HCT116 (cell line): ENCODE data around the gene TEX11. TPM values are rescaled to one million over a fixed set of nuclear protein-coding genes. Genes with fewer than 3 reads are reported as not detected.

Experiments used
- ATAC-seq: fragments of 200-7000 bp; cut with Tn5 transposase; 2 replicates; pipeline ENCODE4 v1.9.1; 2020; ENCODE audit warnings: mild to moderate bottlenecking, moderate library complexity
- BruUV-seq: library from RNA; stranded (reverse); fragments of 400-500 nt; replicated peaks from 2 replicates; lab custom pipeline; 2021; lab: Mats Ljungman, UMichigan
- CTCF ChIA-PET: fragments of 300-600 bp; sonication (Branson Sonifier 250); formaldehyde crosslinking; loops from one replicate; lab custom pipeline; 2021; ENCODE audit warnings: antibody characterized with exemption; lab: Charles Lee
- POLR2A ChIA-PET: fragments of 300-600, 350-600 bp; sonication (Branson Sonifier 250); formaldehyde crosslinking; loops from one replicate; lab custom pipeline; 2021; ENCODE audit warnings: antibody characterized with exemption; lab: Charles Lee
- RAD21 ChIA-PET, 2 experiments: fragments of 300-600 bp; sonication (Branson Sonifier 250); formaldehyde crosslinking; loops; one replicate each; lab custom pipeline; 2023; ENCODE audit warnings: low total read pairs in 2 of 2; ENCODE audit not compliant: uncharacterized antibody in 2 of 2, unreplicated experiment in 2 of 2, low non-redundant PET in 1 of 2; lab: Charles Lee
- DNase-seq: peaks from one replicate; pipeline ENCODE4 v3.0.0-alpha.2; 2010; ENCODE audit warnings: low read depth, low spot score
- H2AFZ ChIP-seq: fragments of 200-600 bp; shearing (Covaris generic), sonication (generic); 2 replicates; pipeline ENCODE4 v1.6.1; 2017; ENCODE audit warnings: low read depth, mixed run types, mixed read lengths, antibody characterized with exemption, low read length; ENCODE audit not compliant: poor library complexity, severe bottlenecking
- H3K27ac ChIP-seq: 2 replicates; pipeline ENCODE4 v1.5.1; 2012; ENCODE audit warnings: low read depth, low read length
- H3K27me3 ChIP-seq: fragments of 200-600 bp; sonication (generic); 2 replicates; pipeline ENCODE4 v1.6.1; 2016; ENCODE audit warnings: mixed run types, low read length, mixed read lengths; ENCODE audit not compliant: insufficient read depth
- H3K36me3 ChIP-seq, 2 experiments: fragments of 200-500 bp in 1 of 2; fragments of 200-600 bp in 1 of 2; sonication (Bioruptor generic) in 1 of 2; sonication (generic) in 1 of 2; 2 replicates each; pipeline versions ENCODE4 v1.5.1 to v1.6.1; 2014 to 2016; ENCODE audit warnings: low read length in 2 of 2, inconsistent platforms in 1 of 2, mixed read lengths in 1 of 2, mixed run types in 1 of 2; ENCODE audit not compliant: insufficient read depth in 2 of 2, control insufficient read depth in 1 of 2
- H3K4me1 ChIP-seq, 2 experiments: fragments of 200-600 bp in 1 of 2; sonication (generic) in 1 of 2; 2 replicates each; pipeline versions ENCODE4 v1.5.1 to v1.6.1; 2012 to 2017; ENCODE audit warnings: low read length in 2 of 2, inconsistent platforms in 1 of 2, mild to moderate bottlenecking in 1 of 2, mixed read lengths in 1 of 2, mixed run types in 1 of 2, moderate library complexity in 1 of 2; ENCODE audit not compliant: insufficient read depth in 2 of 2, control insufficient read depth in 1 of 2
- H3K4me2 ChIP-seq: fragments of 200-600 bp; sonication (generic); 2 replicates; pipeline ENCODE4 v1.6.1; 2017; ENCODE audit warnings: mixed run types, low read length, mixed read lengths
- H3K4me3 ChIP-seq, 2 experiments: fragments of 200-600 bp in 1 of 2; sonication (generic) in 1 of 2; replicated peaks in 1 of 2; 2 replicates each; pipeline ENCODE4 v1.5.1; 2011 to 2016; ENCODE audit warnings: low read length in 2 of 2, control low read depth in 1 of 2, low read depth in 1 of 2, mild to moderate bottlenecking in 1 of 2, mixed read lengths in 1 of 2, mixed run types in 1 of 2
- H3K79me2 ChIP-seq: fragments of 200-600 bp; sonication (generic); 2 replicates; pipeline ENCODE4 v1.6.1; 2017; ENCODE audit warnings: mild to moderate bottlenecking, mixed run types, low read length, moderate library complexity, mixed read lengths; ENCODE audit not compliant: insufficient read depth
- H3K9ac ChIP-seq: fragments of 200-600 bp; sonication (generic); 2 replicates; pipeline ENCODE4 v1.6.1; 2016; ENCODE audit warnings: low read length, mixed read lengths
- H3K9me2 ChIP-seq: fragments of 200-600 bp; sonication (generic), shearing (Covaris generic); 2 replicates; pipeline ENCODE4 v1.6.1; 2017; ENCODE audit warnings: mixed run types, mild to moderate bottlenecking, moderate library complexity; ENCODE audit not compliant: insufficient read depth
- H3K9me3 ChIP-seq, 2 experiments: fragments of 200-500 bp in 1 of 2; fragments of 200-600 bp in 1 of 2; sonication (Bioruptor generic) in 1 of 2; sonication (generic) in 1 of 2; 2 replicates each; pipeline ENCODE4 v1.6.1; 2014 to 2017; ENCODE audit warnings: low read length in 2 of 2, mixed read lengths in 2 of 2, inconsistent platforms in 1 of 2, low read depth in 1 of 2, mild to moderate bottlenecking in 1 of 2, mixed run types in 1 of 2, moderate library complexity in 1 of 2; ENCODE audit not compliant: control insufficient read depth in 1 of 2, insufficient read depth in 1 of 2
- H4K20me1 ChIP-seq: fragments of 200-600 bp; sonication (generic), shearing (Covaris generic); 2 replicates; pipeline ENCODE4 v1.6.1; 2017; ENCODE audit warnings: mixed run types, mild to moderate bottlenecking, moderate library complexity; ENCODE audit not compliant: insufficient read depth
- CBX3 ChIP-seq: IDR thresholded peaks from 2 replicates; pipeline ENCODE4 v1.6.1; 2012; ENCODE audit warnings: low read depth
- CEBPB ChIP-seq: IDR thresholded peaks from 2 replicates; pipeline ENCODE4 v1.6.1; 2012; ENCODE audit warnings: low read depth
- CTCF ChIP-seq, 3 experiments: fragments of 200-600 bp in 1 of 3; sonication (generic) in 1 of 3; IDR thresholded peaks in 2 of 3; conservative IDR thresholded peaks in 1 of 3; 2 replicates each; pipeline ENCODE4 v1.5.1; 2012 to 2017; ENCODE audit warnings: low read depth in 2 of 3, low read length in 2 of 3, antibody characterized with exemption in 1 of 3, borderline replicate concordance in 1 of 3, control low read depth in 1 of 3, mild to moderate bottlenecking in 1 of 3, mixed read lengths in 1 of 3, mixed run types in 1 of 3, moderate library complexity in 1 of 3; ENCODE audit not compliant: insufficient read depth in 1 of 3
- EGR1 ChIP-seq: IDR thresholded peaks from 2 replicates; pipeline ENCODE4 v1.6.1; 2012; ENCODE audit warnings: low read depth
- ELF1 ChIP-seq: IDR thresholded peaks from 2 replicates; pipeline ENCODE4 v1.6.1; 2012; ENCODE audit warnings: low read depth, borderline replicate concordance
- EZH2phosphoT487 ChIP-seq: fragments of 200-600 bp; IDR thresholded peaks from 2 replicates; pipeline ENCODE4 v1.6.1; 2018; ENCODE audit warnings: antibody characterized with exemption, borderline replicate concordance
- FOSL1 ChIP-seq: IDR thresholded peaks from 2 replicates; pipeline ENCODE4 v1.6.1; 2012; ENCODE audit warnings: low read depth
- JUND ChIP-seq: IDR thresholded peaks from 2 replicates; pipeline ENCODE4 v1.6.1; 2012
- MAX ChIP-seq: IDR thresholded peaks from 2 replicates; pipeline ENCODE4 v1.6.1; 2012
- POLR2AphosphoS5 ChIP-seq: IDR thresholded peaks from 2 replicates; pipeline ENCODE4 v1.6.1; 2011; ENCODE audit warnings: mild to moderate bottlenecking, low read depth, low read length, moderate library complexity
- RAD21 ChIP-seq: IDR thresholded peaks from 2 replicates; pipeline ENCODE4 v1.6.1; 2012; ENCODE audit warnings: low read depth, mild to moderate bottlenecking
- REST ChIP-seq: IDR thresholded peaks from 2 replicates; pipeline ENCODE4 v1.6.1; 2012; ENCODE audit warnings: low read depth
- SP1 ChIP-seq: IDR thresholded peaks from 2 replicates; pipeline ENCODE4 v1.6.1; 2012; ENCODE audit warnings: low read depth
- SRF ChIP-seq: IDR thresholded peaks from 2 replicates; pipeline ENCODE4 v1.6.1; 2012; ENCODE audit warnings: low read depth
- TCF7L2 ChIP-seq: IDR thresholded peaks from 2 replicates; pipeline ENCODE4 v1.7.0; 2011; ENCODE audit warnings: borderline replicate concordance, inconsistent platforms; ENCODE audit not compliant: insufficient read depth, insufficient read length; ENCODE audit errors: extremely low read depth
- YY1 ChIP-seq: IDR thresholded peaks from 2 replicates; pipeline ENCODE4 v1.6.1; 2011; ENCODE audit warnings: low read length, low read depth, moderate library complexity, mild to moderate bottlenecking; ENCODE audit not compliant: insufficient replicate concordance; ENCODE audit errors: extremely low read depth
- ZBTB33 ChIP-seq: IDR thresholded peaks from 2 replicates; pipeline ENCODE4 v1.6.1; 2011; ENCODE audit warnings: mild to moderate bottlenecking, low read length, moderate library complexity; ENCODE audit not compliant: insufficient replicate concordance; ENCODE audit errors: extremely low read depth
- ZFX ChIP-seq: fragments of 450-650 bp; IDR thresholded peaks from 2 replicates; pipeline ENCODE4 v1.6.1; 2017
- ZNF274 ChIP-seq: fragments of 200-500 bp; sonication (Bioruptor generic); IDR thresholded peaks from 2 replicates; pipeline ENCODE4 v1.6.1; 2014; ENCODE audit warnings: mild to moderate bottlenecking, low read depth, low read length, inconsistent platforms
- intact Hi-C: fragments of 100-400 bp; cut with micrococcal nuclease; formaldehyde crosslinking; loops from 2 replicates; pipeline ENCODE4 v1.10.0; 2022
- total RNA-seq: library from RNA; stranded (reverse); gene quantifications from one replicate; pipeline ENCODE4 v1.2.1, GENCODE V29; 2021; ENCODE audit not compliant: unreplicated experiment

TEX11 gene
- total RNA-seq, 1 experiment from 2014 or later, result 0.10 TPM

GRCh38 chrX:70656304-70656703 lies 252.2 kb downstream of the TEX11 start:
- H3K27ac ChIP-seq, result no peak overlapping the region
- H3K36me3 ChIP-seq, result no peaks in the 10 kb centered on the region
- no TSS peak for BruUV-seq
- no peaks in the 10 kb centered on the region for H3K27me3 ChIP-seq
- H3K9me3 ChIP-seq, result no peaks in the 10 kb centered on the region
- intact Hi-C loops, result no loop called here
- H3K9ac ChIP-seq, result no peak overlapping the region
- ATAC-seq (no peak), DNase-seq (no peak)
- no peaks in the 10 kb centered on the region for H3K4me1 ChIP-seq
- no peaks in the 10 kb centered on the region for H3K9me2 ChIP-seq
- no peaks in the 10 kb centered on the region for H4K20me1 ChIP-seq
- H3K79me2 ChIP-seq, result no peaks in the 10 kb centered on the region
- no peak overlapping the region for H3K4me2 ChIP-seq
- no peak overlapping the region for H3K4me3 ChIP-seq
- CTCF ChIA-PET, result interaction anchor here (1.4 kb wide), 1 partner anchor 8 kb away, joined by 5 read pairs; no protein-coding TSS in a partner anchor
- TF ChIP-seq SP1, result no peak
- no peak for TF ChIP-seq SRF
- no peak for TF ChIP-seq TCF7L2
- TF ChIP-seq CTCF (IDR thresholded peaks at IDR 0.05 in 2 of 3, conservative IDR thresholded peaks at IDR 0.05 in 1 of 3; ENCODE audit: borderline replicate concordance in 1 of 3, insufficient read depth in 1 of 3, low read depth in 2 of 3, low read length in 2 of 3), result no peak
- no peak for TF ChIP-seq REST
- TF ChIP-seq JUND, result no peak
- no peak for TF ChIP-seq FOSL1
- no peak for TF ChIP-seq YY1
- TF ChIP-seq ZNF274, result no peak
- no peak for TF ChIP-seq RAD21
- TF ChIP-seq CEBPB, result no peak
- TF ChIP-seq ELF1, result no peak
- no peak for TF ChIP-seq EZH2phosphoT487
- TF ChIP-seq ZFX, result no peak
- TF ChIP-seq EGR1, result no peak
- TF ChIP-seq CBX3, result no peak
- TF ChIP-seq POLR2AphosphoS5, result no peak
- TF ChIP-seq MAX, result no peak
- TF ChIP-seq ZBTB33, result no peak
- TF ChIP-seq, all 23 proteins: peak for 0
- POLR2A ChIA-PET, result no interaction called here
- RAD21 ChIA-PET, result no interaction called here
- no peak overlapping the region for H2AFZ ChIP-seq
